GM12892 (cell line): Measurements from ENCODE around the gene HNRNPF.

ENCODE experiments used
- POLR2A ChIP-seq: IDR thresholded peaks from 2 replicates; pipeline ENCODE4 v1.6.1; 2011; ENCODE audit warnings: low read depth, low read length, control low read depth
- POLR2AphosphoS5 ChIP-seq: IDR thresholded peaks from 2 replicates; pipeline ENCODE4 v1.6.1; 2011; ENCODE audit warnings: low read depth, low read length, control low read depth

DNA sequence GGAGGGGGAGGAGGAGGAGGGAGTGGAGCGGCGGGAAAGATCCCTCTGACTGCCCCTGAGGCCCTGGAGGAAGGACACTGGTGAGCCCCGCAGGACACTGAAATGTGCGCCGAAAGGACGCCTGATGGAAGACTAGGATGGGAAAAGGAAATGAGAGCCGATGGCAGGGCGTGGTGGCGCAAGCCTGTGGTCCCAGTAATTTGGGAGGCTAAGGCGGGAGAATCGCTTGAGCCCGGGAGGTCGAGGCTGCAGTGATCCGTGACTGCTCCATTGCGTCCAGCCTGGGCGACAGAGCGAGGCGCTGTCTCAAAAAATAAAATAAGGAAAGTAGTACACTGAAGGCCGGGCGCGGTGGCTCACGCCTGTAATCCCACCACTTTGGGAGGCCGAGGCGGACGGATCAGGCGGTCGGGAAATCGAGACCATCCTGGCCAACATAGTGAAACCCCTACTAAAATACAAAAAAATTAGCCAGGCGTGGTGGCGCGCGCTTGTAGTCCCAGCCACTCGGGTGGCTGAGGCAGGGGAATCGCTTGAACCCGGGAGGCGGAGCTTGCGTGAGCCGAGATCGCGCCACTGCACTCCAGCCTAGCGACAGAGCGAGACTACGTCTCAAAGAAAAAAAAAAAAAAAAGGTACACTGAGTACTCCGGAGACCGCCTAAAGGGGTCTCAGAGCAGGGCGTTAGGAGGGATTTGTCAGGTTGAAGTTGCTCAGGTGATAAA lies 561 bp upstream of the HNRNPF start:
- TF ChIP-seq POLR2A (no peak), POLR2AphosphoS5 (no peak)
